ENCODE measurements around the gene TPRX2.
A peak's percentile ranks its signal among the peaks of the same experiment; 100 is the strongest.
"Not testable (repeated sequence)": the region's sequence is repeated elsewhere in the genome, so short reads cannot be mapped to it uniquely, and the experiment has no call there.

The TPRX2 gene

GRCh38 chr19:47858646-47859285 is at the start of gene TPRX2:
TSS of gene TPRX2 (plus strand) at chr19:47859235. CDS start at chr19:47859247, 12 bp downstream.
- DNase-seq (ENCODE audit: low spot score), result not testable (repeated sequence)

- DNase-seq (ENCODE audit: low spot score), result peak; percentile 79
Measured at GRCh38 chr19:47813304-47813994, 45.6 kb upstream of the TPRX2 start.

GRCh38 chr19:47813995-47814328 is 45.1 kb upstream of the TPRX2 start:
- DNase-seq (ENCODE audit: low spot score), result no peak

GRCh38 chr19:47816270-47816669 is 42.8 kb upstream of the TPRX2 start:
- not testable (repeated sequence) for DNase-seq (ENCODE audit: low spot score)

- DNase-seq (ENCODE audit: low spot score), result not testable (repeated sequence)
Measured at GRCh38 chr19:47818221-47818620, 40.8 kb upstream of the TPRX2 start.

GRCh38 chr19:47819858-47820257 is 39.2 kb upstream of the TPRX2 start:
- DNase-seq (ENCODE audit: low spot score), result no peak

- DNase-seq (ENCODE audit: low spot score), result no peak
Measured at GRCh38 chr19:47820410-47820809, 38.6 kb upstream of the TPRX2 start.

GRCh38 chr19:47821460-47822020 is 37.5 kb upstream of the TPRX2 start, which contains the start of gene CRX:
TSS of gene CRX (plus strand) at chr19:47821937. CDS start at chr19:47834444, 12,507 bp downstream.
- no peak for DNase-seq (ENCODE audit: low spot score)

GRCh38 chr19:47824396-47824795 is 34.6 kb upstream of the TPRX2 start:
- no peak for DNase-seq (ENCODE audit: low spot score)

GRCh38 chr19:47826800-47827199 is 32.2 kb upstream of the TPRX2 start:
- DNase-seq (ENCODE audit: low spot score), result no peak

- no peak for DNase-seq (ENCODE audit: low spot score)
Measured at GRCh38 chr19:47832723-47833122, 26.3 kb upstream of the TPRX2 start.

GRCh38 chr19:47836038-47836437 is 23.0 kb upstream of the TPRX2 start:
- no peak for DNase-seq (ENCODE audit: low spot score)

GRCh38 chr19:47839411-47839810 is 19.6 kb upstream of the TPRX2 start:
- DNase-seq (ENCODE audit: low spot score), result no peak

- no peak for DNase-seq (ENCODE audit: low spot score)
Measured at GRCh38 chr19:47839913-47840312, 19.1 kb upstream of the TPRX2 start.

GRCh38 chr19:47842941-47843340 is 16.1 kb upstream of the TPRX2 start:
- no peak for DNase-seq (ENCODE audit: low spot score)

GRCh38 chr19:47848425-47848822 is 10.6 kb upstream of the TPRX2 start:
- no peak for DNase-seq (ENCODE audit: low spot score)

GRCh38 chr19:47848823-47849473 is 10.1 kb upstream of the TPRX2 start:
- peak; percentile 36 for DNase-seq (ENCODE audit: low spot score)

GRCh38 chr19:47853003-47853402 is 6.0 kb upstream of the TPRX2 start:
- DNase-seq (ENCODE audit: low spot score), result no peak

- DNase-seq (ENCODE audit: low spot score), result no peak
Measured at GRCh38 chr19:47854459-47854858, 4.6 kb upstream of the TPRX2 start.

- not testable (repeated sequence) for DNase-seq (ENCODE audit: low spot score)
Measured at GRCh38 chr19:47858231-47858630, 804 bp upstream of the TPRX2 start.

- not testable (repeated sequence) for DNase-seq (ENCODE audit: low spot score)
Measured at GRCh38 chr19:47859838-47860237, 803 bp downstream of the TPRX2 start.

- no peak for DNase-seq (ENCODE audit: low spot score)
Measured at GRCh38 chr19:47860602-47861297, 1.7 kb downstream of the TPRX2 start.
